Hippocampal formation (tissue), 2 donors: ENCODE data around the gene KIF1B.
A peak's percentile ranks its signal among the peaks of the same experiment; 100 is the strongest.

Source experiments
- DNase-seq, 2 donors: peaks; one replicate each; lab custom pipeline; 2025; lab: John Stamatoyannopoulos, UW

KIF1B gene

GRCh38 chr1:10209905-10210810 is at the start of gene KIF1B:
Gene KIF1B (plus strand): TSS chr1:10210570. CDS start chr1:10232329, 21,759 bp downstream.
- DNase-seq: peak; percentile 96 to 98

DNA sequence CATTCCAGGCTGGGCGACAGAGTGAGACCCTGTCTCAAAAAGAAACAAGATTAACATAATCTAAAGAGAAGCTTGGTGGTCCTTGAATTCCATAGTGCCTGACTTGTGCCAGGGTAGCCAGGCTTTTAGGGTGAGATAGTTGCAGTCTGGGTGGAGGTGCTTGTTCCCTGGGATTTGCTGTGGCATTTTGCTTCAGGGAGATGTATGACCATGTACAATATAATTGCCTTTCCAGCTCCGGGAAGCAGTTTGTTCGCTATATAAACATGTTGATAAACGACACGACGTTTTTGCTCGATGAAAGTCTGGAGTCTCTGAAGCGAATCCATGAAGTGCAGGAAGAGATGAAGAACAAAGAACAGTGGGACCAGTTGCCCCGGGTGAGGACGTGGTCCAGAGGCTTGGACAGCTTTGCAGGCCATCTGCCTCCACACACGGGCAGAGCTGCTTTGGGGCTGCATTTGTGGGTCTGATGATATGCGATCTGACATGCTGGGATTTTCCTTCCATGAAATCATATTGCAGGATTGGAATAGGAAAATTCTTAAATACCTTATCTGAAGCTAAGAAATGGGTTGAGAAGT is 49.4 kb upstream of the KIF1B start:
- peak in 1 of 2 donors; percentile 29 for DNase-seq

- DNase-seq: no peak
Observed at GRCh38 chr1:10161541-10162290, 48.7 kb upstream of the KIF1B start.

GRCh38 chr1:10168912-10169514 is 41.4 kb upstream of the KIF1B start:
- no peak for DNase-seq

GRCh38 chr1:10170239-10170574 is 40.2 kb upstream of the KIF1B start:
- DNase-seq: no peak

- no peak for DNase-seq
Observed at GRCh38 chr1:10171105-10171767, 39.1 kb upstream of the KIF1B start.

- DNase-seq: no peak
Observed at GRCh38 chr1:10171995-10172669, 38.2 kb upstream of the KIF1B start.

GRCh38 chr1:10173582-10173981 is 36.8 kb upstream of the KIF1B start:
- no peak for DNase-seq

- DNase-seq: no peak
Observed at GRCh38 chr1:10177876-10178275, 32.5 kb upstream of the KIF1B start.

DNA sequence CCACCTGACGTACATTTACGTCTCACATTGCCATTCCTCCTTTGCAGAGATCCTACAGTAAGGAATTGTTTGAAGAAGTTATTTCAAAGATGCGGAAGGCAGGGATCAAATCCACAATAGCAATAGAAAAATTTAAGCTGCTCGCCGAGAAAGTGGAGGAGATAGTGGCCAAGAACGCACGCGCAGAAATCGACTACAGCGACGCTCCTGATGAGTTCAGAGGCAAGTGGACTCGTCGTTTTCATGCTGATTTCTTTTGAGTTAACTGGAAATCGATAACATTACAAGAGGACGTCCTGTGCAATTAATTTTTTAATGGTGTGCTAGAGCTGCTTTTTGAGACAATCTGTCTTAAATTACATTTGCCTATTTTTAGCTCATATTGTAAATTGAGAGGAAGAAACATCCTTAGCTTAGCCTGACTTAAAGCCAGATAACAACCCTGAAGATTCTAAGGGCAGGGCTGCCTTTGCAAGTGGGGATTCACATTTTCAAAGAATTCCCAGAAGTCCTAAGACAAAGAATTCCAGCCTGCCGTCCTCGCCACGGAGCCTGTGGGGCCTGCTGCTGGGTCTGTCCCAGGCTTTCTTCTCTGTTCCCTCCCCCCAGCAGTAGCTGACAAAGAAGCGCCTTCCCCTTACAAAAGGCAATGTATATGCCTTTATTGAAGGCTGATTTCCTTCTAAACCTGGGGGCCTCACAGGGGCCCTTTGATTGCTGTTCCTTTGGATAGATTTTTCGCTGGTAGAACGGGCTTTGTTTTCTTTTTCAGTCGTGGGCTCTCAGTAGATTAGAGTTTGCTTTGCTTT is 31.6 kb upstream of the KIF1B start:
- no peak for DNase-seq

- peak; percentile 45 to 66 for DNase-seq
Observed at GRCh38 chr1:10179406-10180091, 30.8 kb upstream of the KIF1B start.

GRCh38 chr1:10181154-10181553 is 29.2 kb upstream of the KIF1B start:
- no peak for DNase-seq

DNA sequence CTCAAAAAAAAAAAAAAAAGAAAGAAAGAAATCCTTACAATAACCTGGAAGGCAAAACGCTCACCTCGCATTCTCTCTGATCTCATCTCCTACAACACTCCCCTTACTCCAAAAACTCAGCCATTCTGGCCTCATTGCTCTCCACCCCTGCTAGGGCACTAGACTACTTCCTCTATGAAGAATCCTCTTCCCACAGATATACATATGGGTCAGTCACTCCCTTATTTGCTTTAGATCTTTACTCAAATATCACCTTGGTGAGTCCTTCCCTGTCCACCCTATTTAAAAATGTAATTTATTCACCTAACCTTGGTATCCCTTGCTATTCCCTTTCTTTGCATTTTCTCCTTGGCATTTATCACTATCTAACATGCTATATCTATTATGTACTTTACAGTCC is 24.6 kb upstream of the KIF1B start:
- DNase-seq: no peak

DNA sequence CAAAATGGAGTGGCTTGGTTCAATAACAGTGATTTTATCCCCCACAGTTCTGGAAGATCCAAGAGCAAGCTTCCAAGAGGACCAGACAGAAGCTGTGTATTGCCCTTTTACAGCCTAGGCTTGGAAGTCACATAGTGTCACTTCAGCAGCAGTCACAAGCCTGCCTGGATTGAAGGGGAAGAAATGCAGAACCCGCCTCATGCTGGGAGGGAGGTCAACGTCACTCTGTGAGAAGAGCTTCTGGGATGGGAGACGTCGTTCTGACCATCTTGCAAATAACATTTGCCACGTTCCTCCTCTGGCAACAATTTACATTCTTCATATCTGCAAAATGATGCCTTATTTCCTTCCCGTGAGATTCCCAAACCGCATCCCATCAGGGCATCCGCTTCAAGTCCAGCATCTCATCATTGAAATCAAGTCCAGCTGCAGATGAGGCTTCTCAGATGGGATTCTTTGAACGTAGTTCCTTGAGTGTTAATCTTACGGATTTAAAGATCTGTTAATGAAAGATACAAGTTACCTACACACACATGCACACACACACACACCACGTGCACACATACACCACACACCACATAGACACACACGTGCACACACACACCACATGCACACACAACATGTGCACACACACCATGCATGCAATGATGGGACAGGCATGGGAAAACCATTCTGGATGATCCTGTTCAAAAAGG is 23.9 kb upstream of the KIF1B start:
- DNase-seq: no peak

- no peak for DNase-seq
Observed at GRCh38 chr1:10187026-10187334, 23.4 kb upstream of the KIF1B start.

- no peak for DNase-seq
Observed at GRCh38 chr1:10188133-10188650, 22.2 kb upstream of the KIF1B start.

DNA sequence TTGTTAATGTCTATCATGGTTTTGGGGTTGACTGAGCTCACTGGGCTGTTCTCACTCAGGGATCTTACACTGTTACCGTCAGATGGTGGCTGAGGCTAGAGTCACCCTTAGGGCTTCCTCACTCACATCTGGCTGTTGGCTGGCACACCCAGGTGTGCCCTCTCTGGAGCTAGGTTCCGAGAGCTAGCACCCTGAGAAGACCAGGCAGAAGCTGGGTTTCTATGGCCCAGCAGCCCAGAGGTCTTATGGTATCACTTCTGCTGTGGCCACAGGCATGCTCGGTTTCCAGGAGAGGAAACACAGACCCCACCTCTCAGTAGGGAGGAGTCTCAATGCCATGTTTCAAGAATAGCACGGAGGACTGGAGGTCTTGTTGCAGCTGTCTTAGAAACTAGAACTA is 20.7 kb upstream of the KIF1B start:
- DNase-seq: no peak

GRCh38 chr1:10192263-10192662 is 18.1 kb upstream of the KIF1B start:
- no peak for DNase-seq

- no peak for DNase-seq
Observed at GRCh38 chr1:10193288-10193687, 17.1 kb upstream of the KIF1B start.
